ENCODE results near the gene UEVLD. TPM values are rescaled to one million over a fixed set of nuclear protein-coding genes. Genes with fewer than 3 reads are reported as not detected.

UEVLD gene
- total RNA-seq, 1 experiment from 2014 or later, result 13.7 TPM

GRCh38 chr11:18498039-18498438, 90.5 kb downstream of the UEVLD start:
- DNase-seq (ENCODE audit: low read depth, low spot score), result no peak
- no TSS peak for BruUV-seq (replicated peaks)
- Histone ChIP-seq H3K36me3 (ENCODE audit: control insufficient read depth in 1 of 2, insufficient read depth in 2 of 2, low read length in 2 of 2) (peaks cover 3 to 10% of the 10 kb centered on the region in 2 experiments; a peak in 2 of 4 replicates), H3K9me2 (ENCODE audit: insufficient read depth) (no peaks in the 10 kb centered on the region), H3K4me3 (replicated peaks in 1 of 2; ENCODE audit: low read depth in 1 of 2, low read length in 2 of 2) (no peak overlapping the region), H3K4me1 (ENCODE audit: control insufficient read depth in 1 of 2, insufficient read depth in 2 of 2, low read length in 2 of 2) (peaks cover 0 to 6% of the 10 kb centered on the region in 2 experiments; a peak in 1 of 4 replicates), H2AFZ (ENCODE audit: low read depth, low read length, poor library complexity, severe bottlenecking) (no peak overlapping the region), H4K20me1 (ENCODE audit: insufficient read depth) (no peaks in the 10 kb centered on the region), H3K79me2 (ENCODE audit: insufficient read depth, low read length) (no peaks in the 10 kb centered on the region), H3K4me2 (ENCODE audit: low read length) (no peak overlapping the region), H3K9me3 (ENCODE audit: control insufficient read depth in 1 of 2, insufficient read depth in 1 of 2, low read depth in 1 of 2, low read length in 2 of 2) (no peaks in the 10 kb centered on the region), H3K27me3 (ENCODE audit: insufficient read depth, low read length) (no peaks in the 10 kb centered on the region), H3K9ac (ENCODE audit: low read length) (no peak overlapping the region), H3K27ac (ENCODE audit: low read depth, low read length) (no peak overlapping the region)
- POLR2A ChIA-PET, result no interaction called here
- RAD21 ChIA-PET (ENCODE audit: low non-redundant PET in 1 of 2, low total read pairs in 2 of 2, uncharacterized antibody in 2 of 2, unreplicated experiment in 2 of 2), result no interaction called here
- intact Hi-C loops (cut with micrococcal nuclease), result no loop called here
- no peak for TF ChIP-seq YY1 (IDR thresholded peaks at IDR 0.05; ENCODE audit: extremely low read depth, insufficient replicate concordance, low read depth, low read length)
- TF ChIP-seq EZH2 (IDR thresholded peaks at IDR 0.05), result no peak
- no peak for TF ChIP-seq CBX3 (IDR thresholded peaks at IDR 0.05; ENCODE audit: low read depth)
- no peak for TF ChIP-seq MAX (IDR thresholded peaks at IDR 0.05)
- no peak for TF ChIP-seq SRF (IDR thresholded peaks at IDR 0.05; ENCODE audit: low read depth)
- no peak for TF ChIP-seq JUND (IDR thresholded peaks at IDR 0.05)
- TF ChIP-seq EZH2phosphoT487 (IDR thresholded peaks at IDR 0.05; ENCODE audit: borderline replicate concordance), result no peak
- no peak for TF ChIP-seq POLR2A (IDR thresholded peaks at IDR 0.05; ENCODE audit: borderline replicate concordance, extremely low read depth, insufficient read depth, insufficient read length)
- TF ChIP-seq POLR2AphosphoS5 (IDR thresholded peaks at IDR 0.05; ENCODE audit: low read depth, low read length), result no peak
- no peak for TF ChIP-seq CTCF (IDR thresholded peaks at IDR 0.05 in 2 of 3, conservative IDR thresholded peaks at IDR 0.05 in 1 of 3; ENCODE audit: borderline replicate concordance in 1 of 3, insufficient read depth in 1 of 3, low read depth in 2 of 3, low read length in 2 of 3)
- no peak for TF ChIP-seq ZBTB33 (IDR thresholded peaks at IDR 0.05; ENCODE audit: extremely low read depth, insufficient replicate concordance, low read length)
- TF ChIP-seq ATF3 (IDR thresholded peaks at IDR 0.05), result no peak
- no peak for TF ChIP-seq RAD21 (IDR thresholded peaks at IDR 0.05; ENCODE audit: low read depth)
- TF ChIP-seq ZNF274 (IDR thresholded peaks at IDR 0.05; ENCODE audit: low read depth, low read length), result no peak
- TF ChIP-seq ELF1 (IDR thresholded peaks at IDR 0.05; ENCODE audit: borderline replicate concordance, low read depth), result no peak
- no peak for TF ChIP-seq REST (IDR thresholded peaks at IDR 0.05; ENCODE audit: low read depth)
- TF ChIP-seq SIN3A (IDR thresholded peaks at IDR 0.05; ENCODE audit: low read depth), result no peak
- no peak for TF ChIP-seq FOSL1 (IDR thresholded peaks at IDR 0.05; ENCODE audit: low read depth)
- CTCF ChIA-PET, result no interaction called here
- ATAC-seq, result no peak

Data from HCT116 (cell line).